ENCODE data around the gene OMP.
A peak's percentile ranks its signal among the peaks of the same experiment; 100 is the strongest.

OMP gene

GRCh38 chr11:77139201-77139600, 36.6 kb downstream of the OMP start:
- DNase-seq (ENCODE audit: low read depth, low spot score), result no peak

DNA sequence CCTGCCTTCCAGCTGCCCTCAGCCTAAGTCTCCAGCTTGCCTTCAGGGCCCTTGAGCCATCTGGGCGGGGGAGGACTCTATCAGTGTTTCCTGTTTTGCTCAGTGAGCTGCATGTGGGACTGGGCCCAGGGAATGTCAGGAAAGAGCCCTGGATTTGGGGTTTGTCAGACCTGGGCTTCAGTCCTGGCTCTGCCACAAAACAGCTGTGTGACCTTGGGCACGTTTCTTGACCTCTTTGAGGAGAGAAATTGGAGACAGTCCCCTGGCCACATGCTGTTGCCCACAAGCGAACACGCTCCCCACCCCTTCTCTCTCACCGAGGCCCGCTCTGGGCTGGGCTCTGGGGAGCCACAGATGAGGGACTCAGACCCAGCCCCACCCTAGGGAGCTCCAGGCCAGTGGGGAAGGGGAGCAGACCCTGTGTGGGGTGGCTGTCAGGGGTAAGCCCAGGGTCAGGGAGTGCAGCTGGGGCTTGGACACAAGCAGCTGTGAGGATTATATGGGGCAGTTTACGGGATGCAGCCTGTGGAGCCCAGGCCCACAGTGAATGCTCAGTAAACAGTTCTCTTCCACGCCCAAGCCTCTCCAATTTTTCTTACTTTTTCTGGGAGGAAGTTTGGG, 37.7 kb downstream of the OMP start:
- peak; percentile 54 for DNase-seq (ENCODE audit: low read depth, low spot score)

- DNase-seq (ENCODE audit: low read depth, low spot score), result no peak
These were observed 38.4 kb downstream of the OMP start for GRCh38 chr11:77141034-77141433.

DNA sequence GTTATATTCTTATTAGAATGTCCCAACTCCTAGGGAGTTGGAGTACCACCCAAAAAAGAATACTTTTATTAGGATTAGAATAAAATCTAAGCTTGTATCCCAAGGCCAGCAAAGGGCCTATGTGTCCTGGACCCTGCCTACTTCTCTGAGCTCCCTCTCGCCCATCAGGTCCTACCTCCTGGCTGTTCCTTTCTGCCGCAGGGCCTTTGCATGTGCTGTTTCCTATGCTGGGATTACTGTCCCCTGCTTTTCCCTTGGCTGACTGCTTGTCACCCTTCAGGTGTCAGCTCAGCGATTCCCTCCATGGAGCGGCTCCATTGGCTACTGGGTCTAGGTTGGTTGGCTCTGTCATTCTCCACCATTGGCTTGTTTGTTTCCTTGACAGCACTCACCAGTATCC, 38.8 kb downstream of the OMP start:
- no peak for DNase-seq (ENCODE audit: low read depth, low spot score)

GRCh38 chr11:77142091-77142975, 39.7 kb downstream of the OMP start:
- no peak for DNase-seq (ENCODE audit: low read depth, low spot score)

DNA sequence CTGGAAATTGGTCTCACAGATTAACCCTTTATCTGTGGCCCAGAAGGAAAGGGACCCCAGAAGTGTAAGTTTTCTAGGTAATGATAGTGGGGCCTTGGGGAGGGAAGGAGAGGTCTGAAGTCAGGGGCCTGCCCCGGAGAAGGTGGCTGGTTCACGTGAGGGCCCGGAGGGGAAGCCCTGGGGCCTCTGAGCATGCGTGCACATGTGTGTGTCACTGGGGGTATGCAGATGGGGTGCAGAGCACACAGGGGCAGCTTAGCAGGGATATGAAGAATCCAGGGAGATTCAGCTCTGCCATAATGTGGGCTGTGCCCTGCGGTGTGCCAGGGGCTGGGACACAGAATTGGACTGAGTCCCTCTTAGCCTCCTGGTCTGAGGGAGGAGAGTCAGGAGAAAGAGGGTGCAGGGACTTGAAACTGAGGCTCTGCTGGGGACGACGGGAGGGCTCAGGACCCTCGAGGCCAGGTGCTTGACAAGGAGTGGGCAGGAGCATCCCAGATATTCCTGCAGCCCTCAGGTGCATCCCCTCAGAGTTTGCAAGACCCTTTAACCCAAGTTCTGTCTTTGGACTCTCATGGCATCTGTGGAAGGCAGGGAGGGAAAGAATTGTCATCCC, 40.9 kb downstream of the OMP start:
- no peak for DNase-seq (ENCODE audit: low read depth, low spot score)

DNA sequence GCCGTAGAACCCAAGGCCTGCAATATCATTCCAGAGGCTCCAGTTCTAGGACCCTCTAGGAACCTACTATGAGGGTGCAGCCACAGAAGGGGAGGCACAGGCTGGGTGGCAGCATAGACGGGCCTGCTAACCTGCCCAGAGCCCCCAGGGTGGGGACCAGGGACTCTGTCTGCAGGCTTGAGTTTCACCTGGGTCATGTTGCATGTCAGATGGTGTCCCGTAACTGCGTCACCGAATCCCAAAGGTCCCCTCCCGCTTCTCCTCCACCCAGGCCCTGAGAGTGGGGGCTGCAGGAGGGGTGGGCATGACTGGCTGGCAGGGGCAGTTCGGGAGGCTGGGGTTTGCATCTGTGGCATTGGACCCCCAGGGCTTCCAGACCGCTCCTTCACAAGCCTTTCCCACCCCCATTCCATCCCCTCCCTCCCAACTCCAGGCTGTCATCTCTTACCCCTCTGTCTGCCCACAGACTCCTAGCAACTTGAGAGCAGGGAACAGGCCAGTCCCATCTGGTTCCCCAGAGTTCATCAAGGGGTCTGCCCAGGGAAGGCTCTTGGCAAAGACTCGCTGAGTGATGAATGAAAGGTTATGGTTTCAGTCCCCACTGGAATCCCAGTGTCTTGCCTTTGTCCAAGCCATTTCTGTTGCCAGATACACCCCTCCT, 41.7 kb downstream of the OMP start:
- DNase-seq (ENCODE audit: low read depth, low spot score), result no peak

GRCh38 chr11:77144857-77145428, 42.3 kb downstream of the OMP start:
- no peak for DNase-seq (ENCODE audit: low read depth, low spot score)

DNA sequence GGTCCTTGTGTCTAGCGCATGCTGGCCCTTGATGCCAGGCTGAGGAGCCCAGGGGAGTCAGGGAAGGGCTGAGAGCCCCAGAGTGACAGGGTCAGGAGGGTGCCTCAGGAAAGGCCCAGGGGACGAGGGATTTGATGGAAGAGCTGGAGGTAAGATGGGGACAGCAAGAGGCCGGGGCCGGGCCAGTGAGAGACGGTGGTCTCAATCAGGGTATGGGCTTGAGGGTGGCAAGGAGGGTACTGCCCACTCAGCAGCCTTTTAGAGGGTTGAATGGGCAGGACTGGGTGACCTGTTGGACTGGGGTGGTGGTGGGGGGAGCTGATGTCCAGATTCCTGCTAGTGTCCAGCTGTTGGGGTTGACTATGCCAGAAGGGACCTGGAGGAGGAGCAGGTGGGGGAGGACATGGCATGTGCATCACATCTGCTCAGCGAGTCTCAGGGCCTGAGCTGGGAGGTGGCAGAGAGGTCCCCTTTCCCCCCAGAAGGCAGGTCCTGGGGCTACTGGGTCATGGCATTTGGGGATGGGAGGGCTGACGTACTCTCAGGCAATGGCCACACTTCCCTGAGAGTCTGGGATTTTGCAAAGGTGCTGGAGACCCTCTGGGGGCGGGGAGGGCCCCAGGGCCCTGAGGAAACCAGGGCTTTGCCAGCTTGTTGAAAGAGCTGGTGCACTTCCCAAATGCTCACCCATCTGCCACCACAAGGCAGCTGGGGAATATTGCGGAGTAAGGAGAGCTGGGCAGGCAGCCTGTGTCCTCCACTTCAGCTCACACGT, 43.8 kb downstream of the OMP start:
- no peak for DNase-seq (ENCODE audit: low read depth, low spot score)

GRCh38 chr11:77147036-77147315, 44.3 kb downstream of the OMP start:
- DNase-seq (ENCODE audit: low read depth, low spot score), result no peak

DNA sequence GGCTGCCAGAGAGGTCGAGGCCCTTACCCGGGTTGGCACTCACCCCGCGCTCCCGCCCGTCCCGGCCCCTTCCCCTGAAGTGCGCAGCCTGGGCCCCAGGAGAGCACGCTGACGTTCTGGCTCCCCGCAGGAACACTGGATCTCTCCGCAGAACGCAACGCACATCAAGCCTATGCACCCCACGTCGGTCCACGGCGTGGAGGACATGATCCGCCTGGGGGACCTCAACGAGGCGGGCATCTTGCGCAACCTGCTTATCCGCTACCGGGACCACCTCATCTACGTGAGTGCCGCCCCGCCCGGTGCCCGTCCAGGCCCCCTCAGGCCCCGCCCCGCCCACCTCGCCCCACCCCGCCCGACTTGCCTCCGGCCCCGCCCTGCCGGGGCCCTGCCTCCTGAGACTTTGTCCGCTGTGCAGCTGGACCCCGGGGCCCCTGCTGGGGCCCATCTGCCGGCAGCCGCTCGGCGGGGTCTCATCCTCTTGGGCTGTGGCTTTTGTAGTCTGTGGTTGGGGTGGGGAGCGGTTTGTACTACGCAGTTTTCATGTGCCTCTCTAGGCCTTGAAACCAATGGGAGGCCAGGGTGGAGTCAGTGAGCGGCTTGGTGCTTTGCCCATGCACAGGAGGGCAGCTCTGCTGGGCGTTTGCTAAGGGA, 45.2 kb downstream of the OMP start:
- DNase-seq (ENCODE audit: low read depth, low spot score), result no peak

DNA sequence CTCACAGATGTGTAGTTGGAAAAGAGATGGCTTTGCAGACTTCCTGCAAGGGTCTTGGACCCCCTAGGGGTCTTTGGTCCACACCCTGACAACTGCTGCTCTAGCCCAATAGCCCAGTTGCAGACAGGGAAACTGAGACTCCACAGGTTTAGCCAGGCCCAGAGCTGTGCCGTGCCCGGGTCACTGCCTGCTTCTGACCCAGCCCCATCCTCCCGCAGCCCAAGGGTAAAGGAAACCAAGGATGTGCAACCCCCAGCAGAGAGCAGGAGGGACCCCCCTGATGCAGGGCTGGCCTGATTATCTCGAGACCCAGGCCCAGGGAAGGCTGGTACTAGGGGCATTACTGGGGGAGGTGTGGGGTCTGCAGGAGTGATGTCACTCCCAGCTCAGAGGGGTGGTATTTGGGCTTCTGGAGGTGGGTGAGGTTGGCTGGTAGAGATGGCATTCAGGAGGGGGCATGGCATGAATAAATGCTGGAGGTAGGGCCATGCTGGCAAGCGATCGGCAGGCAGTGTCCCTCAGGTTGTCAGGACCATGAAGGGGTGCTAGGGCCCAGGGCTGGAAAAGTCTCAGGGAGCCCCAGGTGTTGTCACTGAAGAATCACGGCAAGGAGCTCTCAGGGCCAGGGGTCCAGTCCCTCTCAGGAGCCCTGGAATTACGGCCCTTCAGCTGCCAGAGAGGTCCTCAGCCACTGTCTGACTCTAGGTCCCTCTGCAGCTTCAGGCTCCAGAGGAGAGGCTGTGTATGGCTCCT, 46.5 kb downstream of the OMP start:
- no peak for DNase-seq (ENCODE audit: low read depth, low spot score)

GRCh38 chr11:77149716-77150392, 47.2 kb downstream of the OMP start:
- no peak for DNase-seq (ENCODE audit: low read depth, low spot score)

DNA sequence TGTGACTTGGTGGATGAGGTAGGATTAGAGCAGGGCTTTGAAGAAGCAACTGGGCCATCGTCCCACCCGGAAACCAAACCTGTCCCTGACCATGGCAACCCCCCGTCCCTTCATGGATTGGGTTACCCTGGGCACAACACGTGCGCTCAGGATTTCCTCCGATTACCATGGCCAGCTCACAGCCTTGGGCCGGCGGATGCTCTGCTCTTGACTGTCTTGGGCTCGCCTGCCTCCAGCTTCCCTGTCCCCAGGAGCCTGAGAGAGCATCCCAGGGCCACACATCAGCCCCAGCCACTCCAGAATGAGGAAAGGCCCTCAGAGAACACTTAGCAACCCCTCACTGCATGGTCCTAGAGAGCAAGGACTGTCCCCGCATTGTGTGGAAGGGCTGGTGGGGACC, 48.2 kb downstream of the OMP start:
- no peak for DNase-seq (ENCODE audit: low read depth, low spot score)

GRCh38 chr11:77151804-77152509, 49.3 kb downstream of the OMP start:
- no peak for DNase-seq (ENCODE audit: low read depth, low spot score)

DNA sequence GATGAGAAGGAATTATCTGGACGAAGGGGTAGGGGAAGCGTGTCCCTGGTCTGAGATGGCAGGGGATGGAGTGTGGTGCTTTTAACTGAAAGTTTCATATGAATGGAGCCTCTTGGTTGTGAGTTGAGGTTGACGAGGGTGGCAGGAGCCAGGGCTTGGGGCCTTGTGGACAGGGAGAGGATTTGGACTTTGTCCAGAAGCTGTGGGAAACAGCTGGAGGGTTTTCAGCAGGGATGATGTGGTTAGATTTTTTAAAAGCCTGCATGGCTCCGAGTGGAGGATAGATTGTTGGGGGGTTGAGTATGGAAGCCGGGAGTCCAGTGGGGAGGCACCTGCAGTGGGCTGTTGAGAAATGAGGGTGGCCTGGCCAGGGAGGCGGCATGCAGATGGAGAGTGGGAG, 50.2 kb downstream of the OMP start:
- DNase-seq (ENCODE audit: low read depth, low spot score), result no peak
